HEK293 (cell line): ENCODE measurements around the gene CASP3.

Experiments
- CTCF ChIP-seq: fragments of 450-650 bp; formaldehyde crosslinking; IDR thresholded peaks from 2 replicates; pipeline ENCODE4 v1.5.1; 2016; ENCODE audit warnings: missing biosample characterization, missing genetic modification characterization
- ZNF664 ChIP-seq: fragments of 450-650 bp; formaldehyde crosslinking; IDR thresholded peaks from 2 replicates; pipeline ENCODE4 v1.5.1; 2016; ENCODE audit warnings: missing biosample characterization, missing genetic modification characterization

- no peak for TF ChIP-seq CTCF (tag by site-specific recombination)
- no peak for TF ChIP-seq ZNF664
Observed at GRCh38 chr4:184693056-184693455, 43.8 kb upstream of the CASP3 start.
